ENCODE data around the gene CCNY.

DNA sequence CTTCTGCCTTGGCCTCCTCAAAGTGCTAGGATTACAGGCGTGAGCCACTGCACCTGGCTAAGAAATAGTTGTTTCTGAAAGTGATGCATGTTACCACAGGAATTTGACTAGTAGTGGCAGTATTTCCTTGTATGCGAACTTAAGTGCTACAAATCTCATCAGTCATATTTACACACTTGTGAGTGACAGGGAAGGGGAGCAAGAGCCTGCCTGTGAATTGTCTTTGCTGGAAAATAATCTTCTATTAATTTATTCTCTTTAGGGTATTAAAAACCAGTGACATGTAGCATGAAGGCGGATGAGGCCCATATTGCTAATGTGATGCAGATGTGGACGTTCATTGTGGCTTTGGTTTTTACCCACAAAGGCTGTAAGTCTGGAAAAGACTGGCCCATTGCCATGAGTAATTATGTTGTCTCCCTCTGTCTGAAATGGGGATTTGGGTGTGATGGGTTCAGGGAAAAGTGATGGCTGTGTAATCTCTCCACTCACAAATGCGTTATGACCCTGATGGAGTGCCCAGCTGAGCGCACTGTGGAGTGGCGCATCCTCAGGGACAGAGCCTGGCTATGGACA lies 97.6 kb downstream of the CCNY start:
- TF ChIP-seq, protein P1, sequence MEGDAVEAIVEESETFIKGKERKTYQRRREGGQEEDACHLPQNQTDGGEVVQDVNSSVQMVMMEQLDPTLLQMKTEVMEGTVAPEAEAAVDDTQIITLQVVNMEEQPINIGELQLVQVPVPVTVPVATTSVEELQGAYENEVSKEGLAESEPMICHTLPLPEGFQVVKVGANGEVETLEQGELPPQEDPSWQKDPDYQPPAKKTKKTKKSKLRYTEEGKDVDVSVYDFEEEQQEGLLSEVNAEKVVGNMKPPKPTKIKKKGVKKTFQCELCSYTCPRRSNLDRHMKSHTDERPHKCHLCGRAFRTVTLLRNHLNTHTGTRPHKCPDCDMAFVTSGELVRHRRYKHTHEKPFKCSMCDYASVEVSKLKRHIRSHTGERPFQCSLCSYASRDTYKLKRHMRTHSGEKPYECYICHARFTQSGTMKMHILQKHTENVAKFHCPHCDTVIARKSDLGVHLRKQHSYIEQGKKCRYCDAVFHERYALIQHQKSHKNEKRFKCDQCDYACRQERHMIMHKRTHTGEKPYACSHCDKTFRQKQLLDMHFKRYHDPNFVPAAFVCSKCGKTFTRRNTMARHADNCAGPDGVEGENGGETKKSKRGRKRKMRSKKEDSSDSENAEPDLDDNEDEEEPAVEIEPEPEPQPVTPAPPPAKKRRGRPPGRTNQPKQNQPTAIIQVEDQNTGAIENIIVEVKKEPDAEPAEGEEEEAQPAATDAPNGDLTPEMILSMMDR (IDR thresholded peaks at IDR 0.05): no peak
- no peak for TF ChIP-seq POLR2AphosphoS5 (IDR thresholded peaks at IDR 0.05; ENCODE audit: low read depth, low read length)

Measured in Panc1 (cell line).